Left ventricle myocardium superior (tissue), 1 donor: Measurements from ENCODE around the gene GPSM1. TPM values are rescaled to one million over a fixed set of nuclear protein-coding genes. Genes with fewer than 3 reads are reported as not detected.

ENCODE experiments used
- ATAC-seq: fragments of 200-7000 bp; cut with Tn5 transposase; one replicate; pipeline ENCODE4 v1.9.1; 2020; ENCODE audit warnings: mild to moderate bottlenecking, moderate library complexity
- DNase-seq: peaks from one replicate; pipeline ENCODE4 v3.0.0-alpha.2; 2020
- intact Hi-C: fragments of 100-400 bp; cut with micrococcal nuclease; formaldehyde crosslinking; loops from one replicate; pipeline ENCODE4 v1.11.0; 2022
- total RNA-seq: library from RNA; stranded (reverse); fragmentation: NEBNext Ultra II Directional; extraction: Animal tissue kit (Norgen Biotek cat#: 25700); gene quantifications from one replicate; pipeline ENCODE4 v1.2.1, GENCODE V29; 2021
- donor health status: DM: no; HTN: yes; CAD: no; lungs with severe emphysema.

The GPSM1 gene
- total RNA-seq, 1 donor from 2014 or later: 61.7 TPM

GRCh38 chr9:136378170-136379002 is 51.0 kb downstream of the GPSM1 start:
- ATAC-seq (peak; percentile 34), DNase-seq (peak; percentile 59)
- intact Hi-C loops: no loop called here

GRCh38 chr9:136379003-136379287 is 51.6 kb downstream of the GPSM1 start:
- no peak for DNase-seq
- no peak for ATAC-seq

GRCh38 chr9:136379401-136379800 is 52.1 kb downstream of the GPSM1 start:
- ATAC-seq: no peak
- intact Hi-C loops: no loop called here
- DNase-seq: no peak

More at GRCh38 chr9:136379003-136379287, 51.6 kb downstream of the GPSM1 start:
- intact Hi-C loops: no loop called here

- no peak for DNase-seq
- intact Hi-C loops: no loop called here
- no peak for ATAC-seq
These were observed 52.6 kb downstream of the GPSM1 start for GRCh38 chr9:136379891-136380290.

- intact Hi-C loops: no loop called here
- no peak for ATAC-seq
- DNase-seq: no peak
These were observed 53.0 kb downstream of the GPSM1 start for GRCh38 chr9:136380381-136380780.

- ATAC-seq: peak; percentile 84
- peak; percentile 80 for DNase-seq
- intact Hi-C loops: no loop called here
These were observed 54.0 kb downstream of the GPSM1 start for GRCh38 chr9:136381311-136381710.

- DNase-seq: no peak
- intact Hi-C loops: no loop called here
- no peak for ATAC-seq
These were observed 54.7 kb downstream of the GPSM1 start for GRCh38 chr9:136381966-136382513.

GRCh38 chr9:136383436-136383835 is 56.1 kb downstream of the GPSM1 start:
- no peak for ATAC-seq
- intact Hi-C loops: no loop called here
- no peak for DNase-seq

GRCh38 chr9:136385015-136385414 is 57.7 kb downstream of the GPSM1 start:
- DNase-seq (no peak), ATAC-seq (no peak)
- intact Hi-C loops: no loop called here

GRCh38 chr9:136386018-136386417 is 58.7 kb downstream of the GPSM1 start:
- DNase-seq: no peak
- intact Hi-C loops: no loop called here
- ATAC-seq: no peak

GRCh38 chr9:136387217-136387616 is 59.9 kb downstream of the GPSM1 start:
- intact Hi-C loops: no loop called here
- ATAC-seq: no peak
- DNase-seq: no peak

GRCh38 chr9:136389396-136389795 is 62.1 kb downstream of the GPSM1 start:
- ATAC-seq (no peak), DNase-seq (no peak)
- intact Hi-C loops: no loop called here

- no peak for ATAC-seq
- DNase-seq: no peak
- intact Hi-C loops: no loop called here
These were observed 64.6 kb downstream of the GPSM1 start for GRCh38 chr9:136391737-136392537.

GRCh38 chr9:136392538-136393449 is 65.5 kb downstream of the GPSM1 start:
- intact Hi-C loops: no loop called here
- DNase-seq: no peak
- no peak for ATAC-seq

GRCh38 chr9:136393531-136393930 is 66.2 kb downstream of the GPSM1 start:
- ATAC-seq: no peak
- intact Hi-C loops: no loop called here
- DNase-seq: no peak

- no peak for DNase-seq
- no peak for ATAC-seq
- intact Hi-C loops: no loop called here
These were observed 67.1 kb downstream of the GPSM1 start for GRCh38 chr9:136394312-136395019.

- intact Hi-C loops: no loop called here
- no peak for ATAC-seq
- no peak for DNase-seq
These were observed 67.6 kb downstream of the GPSM1 start for GRCh38 chr9:136395020-136395340.

- DNase-seq (no peak), ATAC-seq (no peak)
- intact Hi-C loops: no loop called here
These were observed 68.2 kb downstream of the GPSM1 start for GRCh38 chr9:136395345-136396218.
